Upper lobe of right lung (tissue), 1 donor: ENCODE measurements around the gene MMP24OS. TPM values are rescaled to one million over a fixed set of nuclear protein-coding genes. Genes with fewer than 3 reads are reported as not detected.

Source experiments
- ATAC-seq: fragments of 200-7000 bp; cut with Tn5 transposase; one replicate; pipeline ENCODE4 v1.9.1; 2020; ENCODE audit warnings: mild to moderate bottlenecking, moderate library complexity
- DNase-seq: peaks from one replicate; pipeline ENCODE4 v3.0.0-alpha.2; 2020
- H3K27ac ChIP-seq: fragments of 200-600 bp; one replicate; pipeline ENCODE4 v1.8.0; 2022
- H3K27me3 ChIP-seq: fragments of 200-600 bp; one replicate; pipeline ENCODE4 v1.8.0; 2022; ENCODE audit warnings: mild to moderate bottlenecking
- H3K36me3 ChIP-seq: fragments of 200-600 bp; one replicate; pipeline ENCODE4 v1.8.0; 2022
- H3K4me1 ChIP-seq: fragments of 200-600 bp; one replicate; pipeline ENCODE4 v1.8.0; 2022
- H3K4me3 ChIP-seq: fragments of 200-600 bp; one replicate; pipeline ENCODE4 v1.8.0; 2022; ENCODE audit warnings: mild to moderate bottlenecking
- H3K9me3 ChIP-seq: fragments of 200-600 bp; one replicate; pipeline ENCODE4 v1.8.0; 2022
- CTCF ChIP-seq: fragments of 200-600 bp; IDR thresholded peaks from one replicate; pipeline ENCODE4 v1.8.0; 2022; ENCODE audit warnings: antibody characterized with exemption
- intact Hi-C: fragments of 100-400 bp; cut with DNase I; formaldehyde crosslinking; loops from one replicate; pipeline ENCODE4 v1.11.0; 2022
- total RNA-seq: library from RNA; stranded (reverse); fragmentation: NEBNext Ultra II Directional; extraction: Animal tissue kit (Norgen Biotek cat#: 25700); gene quantifications from one replicate; pipeline ENCODE4 v1.2.1, GENCODE V29; 2021
- donor health status: DM: no; HTN: yes; CAD: no; lungs with severe emphysema.

MMP24OS gene
- total RNA-seq, 1 donor from 2014 or later, result 85.2 TPM

- Histone ChIP-seq H3K27me3 (peaks cover 13% of the 10 kb centered on the region), H3K4me1 (no peaks in the 10 kb centered on the region), H3K36me3 (no peaks in the 10 kb centered on the region), H3K27ac (no peak overlapping the region), H3K4me3 (no peak overlapping the region), H3K9me3 (no peaks in the 10 kb centered on the region)
- TF ChIP-seq CTCF, result no peak
- DNase-seq (peak; percentile 58), ATAC-seq (no peak)
- intact Hi-C loops, result no loop called here
These were observed 20.3 kb upstream of the MMP24OS start for GRCh38 chr20:35298264-35298663.

GRCh38 chr20:35297740-35298139 is 19.8 kb upstream of the MMP24OS start:
- intact Hi-C loops, result no loop called here
- H3K36me3 ChIP-seq, result no peaks in the 10 kb centered on the region
- no peak for TF ChIP-seq CTCF
- ATAC-seq (no peak), DNase-seq (no peak)
- peaks cover 13% of the 10 kb centered on the region for H3K27me3 ChIP-seq
- H3K27ac ChIP-seq, result no peak overlapping the region
- H3K4me1 ChIP-seq, result no peaks in the 10 kb centered on the region
- no peaks in the 10 kb centered on the region for H3K9me3 ChIP-seq
- H3K4me3 ChIP-seq, result no peak overlapping the region

GRCh38 chr20:35297155-35297554 is 19.2 kb upstream of the MMP24OS start:
- ATAC-seq, result no peak
- no peak for TF ChIP-seq CTCF
- no peak overlapping the region for H3K27ac ChIP-seq
- H3K4me1 ChIP-seq, result no peaks in the 10 kb centered on the region
- intact Hi-C loops, result no loop called here
- H3K9me3 ChIP-seq, result no peaks in the 10 kb centered on the region
- H3K27me3 ChIP-seq, result peaks cover 13% of the 10 kb centered on the region
- no peaks in the 10 kb centered on the region for H3K36me3 ChIP-seq
- DNase-seq, result no peak
- H3K4me3 ChIP-seq, result no peak overlapping the region

- H3K4me3 ChIP-seq, result no peak overlapping the region
- no peaks in the 10 kb centered on the region for H3K36me3 ChIP-seq
- intact Hi-C loops, result no loop called here
- no peaks in the 10 kb centered on the region for H3K4me1 ChIP-seq
- TF ChIP-seq CTCF, result no peak
- DNase-seq (no peak), ATAC-seq (no peak)
- H3K27me3 ChIP-seq, result peaks cover 13% of the 10 kb centered on the region
- H3K27ac ChIP-seq, result no peak overlapping the region
- no peaks in the 10 kb centered on the region for H3K9me3 ChIP-seq
These were observed 18.2 kb upstream of the MMP24OS start for GRCh38 chr20:35296101-35296554.

- no peak for ATAC-seq
- DNase-seq, result no peak
- intact Hi-C loops, result no loop called here
These were observed 17.8 kb upstream of the MMP24OS start for GRCh38 chr20:35295674-35296073.

More at GRCh38 chr20:35295674-35296073, 17.8 kb upstream of the MMP24OS start:
- no peak for TF ChIP-seq CTCF
- Histone ChIP-seq H3K4me3 (no peak overlapping the region), H3K4me1 (no peaks in the 10 kb centered on the region), H3K36me3 (no peaks in the 10 kb centered on the region), H3K27ac (no peak overlapping the region), H3K9me3 (no peaks in the 10 kb centered on the region), H3K27me3 (peaks cover 13% of the 10 kb centered on the region)
